HAP-1 (cell line): ENCODE measurements around the gene NSMCE4A.
A peak's percentile ranks its signal among the peaks of the same experiment; 100 is the strongest.
"Not testable (repeated sequence)": the region's sequence is repeated elsewhere in the genome, so short reads cannot be mapped to it uniquely, and the experiment has no call there.

Source experiments
- DNase-seq, 2 experiments: peaks; one replicate each; pipeline ENCODE4 v3.0.0-alpha.2; 2016 to 2020; ENCODE audit warnings: low spot score in 2 of 2
- H3K27me3 ChIP-seq: fragments of 250-450 bp; sonication (Bioruptor Pico); 2 replicates; pipeline ENCODE4 v1.5.1; 2020; ENCODE audit warnings: low read depth, mild to moderate bottlenecking, moderate library complexity
- H3K36me3 ChIP-seq: fragments of 250-450 bp; sonication (Bioruptor Pico); replicated peaks from 2 replicates; pipeline ENCODE4 v1.5.1; 2020; ENCODE audit warnings: mild to moderate bottlenecking
- H3K4me1 ChIP-seq: fragments of 250-450 bp; sonication (Bioruptor Pico); 2 replicates; pipeline ENCODE4 v1.5.1; 2020; ENCODE audit warnings: mild to moderate bottlenecking
- H3K4me3 ChIP-seq: fragments of 250-450 bp; sonication (Bioruptor Pico); 2 replicates; pipeline ENCODE4 v1.5.1; 2020; ENCODE audit warnings: mild to moderate bottlenecking, moderate library complexity
- H3K9me3 ChIP-seq: fragments of 250-450 bp; sonication (Bioruptor Pico); 2 replicates; pipeline ENCODE4 v1.5.1; 2020; ENCODE audit warnings: mild to moderate bottlenecking, moderate library complexity
- in situ Hi-C: fragments of 300-500 bp; cut with MboI; formaldehyde crosslinking; loops from 3 replicates; pipeline ENCODE4 v1.14.3; 2020; ENCODE audit warnings: low sequenced_read_pairs, inconsistent platforms, mixed read lengths

NSMCE4A gene

DNA sequence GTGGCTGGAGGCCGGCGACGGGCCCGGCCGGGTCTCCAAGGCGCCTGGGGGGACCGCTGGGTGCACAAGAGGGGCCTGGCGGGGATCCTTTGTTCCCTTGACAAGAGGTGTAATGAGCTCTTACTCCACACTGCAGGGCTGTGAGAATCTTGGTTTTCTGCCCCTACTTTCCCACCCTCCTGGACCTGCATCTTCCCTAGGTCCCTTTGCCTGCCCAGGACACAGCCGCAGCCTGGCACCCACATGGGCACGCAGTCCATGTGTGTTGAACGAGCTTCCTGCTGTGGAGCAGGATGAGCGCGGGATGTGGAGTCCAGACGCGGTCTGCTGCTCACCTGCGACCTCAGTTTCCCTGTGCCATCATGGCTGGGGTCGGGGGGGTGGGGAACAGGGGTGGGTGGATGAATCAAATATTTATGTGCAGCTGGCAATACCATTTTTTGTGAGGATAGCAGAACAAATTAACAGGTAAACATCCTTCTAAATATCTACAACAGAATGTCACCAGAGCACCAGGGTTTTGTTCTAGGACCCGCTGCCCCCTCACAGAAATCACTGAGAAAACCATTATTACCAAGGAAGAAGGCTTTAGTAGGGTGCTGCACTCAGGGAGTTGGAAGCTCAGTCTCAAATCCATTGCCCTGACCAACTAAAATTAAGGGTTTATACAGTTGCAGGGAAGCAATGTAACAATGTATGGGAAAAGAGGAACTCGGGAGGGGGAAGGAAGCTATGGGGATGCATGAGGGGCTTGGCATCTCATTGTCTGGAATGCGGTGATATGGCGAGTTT lies 474 bp upstream of the NSMCE4A start:
- Histone ChIP-seq H3K36me3 (peaks cover 16% of the 10 kb centered on the region), H3K4me3 (peak overlapping the region; percentile 70), H3K9me3 (peaks cover 13% of the 10 kb centered on the region), H3K4me1 (peaks cover 5% of the 10 kb centered on the region; the same call in 1 of the 2 replicates), H3K27me3 (no peaks in the 10 kb centered on the region)
- no peak for DNase-seq
- in situ Hi-C loops: no loop called here

DNA sequence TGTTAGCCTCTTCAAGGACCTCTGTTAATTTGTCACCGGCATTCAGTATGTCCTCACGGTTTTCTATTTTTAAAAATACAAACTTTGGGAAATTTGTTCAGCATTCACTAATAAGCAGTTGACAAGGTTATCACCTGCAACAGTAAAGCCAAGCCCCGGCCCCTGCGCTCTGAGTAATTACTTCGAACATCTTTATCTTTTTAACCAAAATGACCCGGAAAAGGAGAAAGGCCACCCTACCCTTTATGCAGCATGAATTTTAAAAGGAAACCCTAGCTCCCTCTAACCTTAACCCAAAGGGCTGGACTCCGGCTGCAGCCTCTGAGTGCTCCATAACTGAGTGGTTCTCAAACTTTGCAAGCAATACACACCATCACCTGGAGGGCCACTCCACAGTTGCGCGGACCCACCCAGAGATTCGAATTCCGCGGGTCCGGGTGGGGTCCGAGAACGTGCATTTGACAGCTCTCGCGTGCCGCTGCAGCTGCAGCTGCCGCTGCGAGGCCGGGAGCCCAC lies 940 bp downstream of the NSMCE4A start:
- Histone ChIP-seq H3K4me3 (peak overlapping the region; percentile 70), H3K9me3 (peaks cover 13% of the 10 kb centered on the region), H3K27me3 (no peaks in the 10 kb centered on the region), H3K4me1 (peaks cover 5% of the 10 kb centered on the region; the same call in 1 of the 2 replicates), H3K36me3 (peaks cover 24% of the 10 kb centered on the region)
- in situ Hi-C loops: no loop called here
- no peak for DNase-seq

DNA sequence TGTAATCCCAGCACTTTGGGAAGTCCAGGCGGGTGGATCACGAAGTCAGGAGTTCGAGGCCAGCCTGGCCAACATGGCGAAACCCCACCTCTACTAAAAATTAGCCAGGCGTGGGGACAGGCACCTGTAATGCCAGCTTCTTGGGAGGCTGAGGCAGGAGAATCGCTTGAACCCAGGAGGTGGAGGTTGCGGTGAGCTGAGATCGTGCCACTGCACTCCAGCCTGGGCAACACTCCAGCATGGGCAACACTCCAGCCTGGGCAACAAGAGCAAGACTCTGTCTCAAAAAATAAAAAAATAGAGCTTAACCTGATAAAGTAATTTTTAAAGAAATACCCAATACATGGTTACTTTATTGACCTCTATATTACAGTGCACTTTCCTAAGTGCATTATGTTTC lies 5.9 kb downstream of the NSMCE4A start:
- H3K4me1 ChIP-seq, H3K4me3 ChIP-seq, H3K9me3 ChIP-seq, H3K27me3 ChIP-seq, in situ Hi-C loops, DNase-seq: not testable (repeated sequence)
- peaks cover 66% of the 10 kb centered on the region for H3K36me3 ChIP-seq

DNA sequence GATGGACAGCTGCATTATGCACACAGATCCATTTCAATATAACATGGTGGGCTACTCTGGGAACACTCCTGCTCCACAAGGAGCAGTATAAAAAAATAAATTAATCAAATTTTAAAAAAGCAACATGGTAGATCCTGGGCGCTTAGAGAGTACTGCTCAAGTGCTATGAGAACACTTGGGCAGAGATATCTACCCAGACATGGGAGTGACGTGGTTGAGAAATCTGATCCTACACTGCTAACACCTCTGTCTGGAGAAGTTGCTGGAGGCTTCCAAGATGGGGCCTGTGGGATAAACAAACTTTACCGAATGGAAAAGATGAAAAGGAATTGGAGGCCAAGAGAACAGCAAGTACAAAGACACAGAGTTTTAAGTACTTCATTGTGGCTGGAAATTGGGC lies 9.0 kb downstream of the NSMCE4A start:
- H3K4me3 ChIP-seq: no peak overlapping the region
- no peaks in the 10 kb centered on the region for H3K4me1 ChIP-seq
- no peaks in the 10 kb centered on the region for H3K27me3 ChIP-seq
- H3K9me3 ChIP-seq: no peaks in the 10 kb centered on the region
- DNase-seq: no peak
- in situ Hi-C loops: no loop called here
- H3K36me3 ChIP-seq: peaks cover 58% of the 10 kb centered on the region

DNA sequence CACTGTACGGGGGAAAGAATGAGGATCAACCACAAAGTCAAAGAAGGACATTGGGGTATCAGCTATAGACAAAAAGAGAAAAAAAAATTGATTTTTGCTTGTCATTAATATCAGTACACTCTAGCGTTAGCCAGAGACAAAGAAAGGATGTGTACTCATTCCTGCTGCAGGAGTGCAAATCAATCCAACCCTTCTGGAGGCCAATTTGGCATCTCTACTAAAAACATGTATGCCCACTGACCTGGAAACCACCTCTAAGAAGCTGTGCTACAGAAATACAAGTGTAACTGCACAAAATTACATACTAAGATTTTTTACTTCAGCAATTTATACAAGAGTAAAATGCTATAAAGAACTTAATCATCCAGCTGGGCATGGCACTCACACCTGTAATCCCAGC lies 13.6 kb downstream of the NSMCE4A start:
- Histone ChIP-seq H3K4me3 (no peak overlapping the region), H3K9me3 (no peaks in the 10 kb centered on the region), H3K36me3 (peaks cover 59% of the 10 kb centered on the region), H3K27me3 (no peaks in the 10 kb centered on the region), H3K4me1 (peaks cover 16% of the 10 kb centered on the region)
- DNase-seq: no peak
- in situ Hi-C loops: no loop called here

DNA sequence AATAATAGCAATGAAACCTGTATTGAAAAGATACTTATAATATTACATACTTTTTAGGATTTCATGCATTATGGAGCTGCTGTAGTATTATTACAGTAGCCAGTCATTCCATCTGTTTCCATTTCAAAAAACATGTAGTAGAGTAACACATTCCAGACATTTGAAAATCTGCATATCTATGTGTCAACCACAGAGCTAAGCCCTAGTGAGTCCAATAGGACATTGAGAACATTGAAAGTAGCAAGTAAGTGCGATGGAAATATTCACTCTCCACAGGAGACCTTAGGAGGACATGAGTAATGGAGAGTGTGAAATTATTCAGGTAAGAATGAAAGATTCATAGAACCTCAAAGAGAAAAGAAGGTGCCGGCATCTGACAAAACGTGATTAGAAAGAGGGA lies 15.3 kb downstream of the NSMCE4A start:
- Histone ChIP-seq H3K4me1 (peaks cover 16% of the 10 kb centered on the region), H3K4me3 (no peak overlapping the region), H3K9me3 (no peaks in the 10 kb centered on the region), H3K27me3 (no peaks in the 10 kb centered on the region), H3K36me3 (peaks cover 44% of the 10 kb centered on the region)
- in situ Hi-C loops: no loop called here
- DNase-seq: peak in 1 of 2 experiments; percentile 52

DNA sequence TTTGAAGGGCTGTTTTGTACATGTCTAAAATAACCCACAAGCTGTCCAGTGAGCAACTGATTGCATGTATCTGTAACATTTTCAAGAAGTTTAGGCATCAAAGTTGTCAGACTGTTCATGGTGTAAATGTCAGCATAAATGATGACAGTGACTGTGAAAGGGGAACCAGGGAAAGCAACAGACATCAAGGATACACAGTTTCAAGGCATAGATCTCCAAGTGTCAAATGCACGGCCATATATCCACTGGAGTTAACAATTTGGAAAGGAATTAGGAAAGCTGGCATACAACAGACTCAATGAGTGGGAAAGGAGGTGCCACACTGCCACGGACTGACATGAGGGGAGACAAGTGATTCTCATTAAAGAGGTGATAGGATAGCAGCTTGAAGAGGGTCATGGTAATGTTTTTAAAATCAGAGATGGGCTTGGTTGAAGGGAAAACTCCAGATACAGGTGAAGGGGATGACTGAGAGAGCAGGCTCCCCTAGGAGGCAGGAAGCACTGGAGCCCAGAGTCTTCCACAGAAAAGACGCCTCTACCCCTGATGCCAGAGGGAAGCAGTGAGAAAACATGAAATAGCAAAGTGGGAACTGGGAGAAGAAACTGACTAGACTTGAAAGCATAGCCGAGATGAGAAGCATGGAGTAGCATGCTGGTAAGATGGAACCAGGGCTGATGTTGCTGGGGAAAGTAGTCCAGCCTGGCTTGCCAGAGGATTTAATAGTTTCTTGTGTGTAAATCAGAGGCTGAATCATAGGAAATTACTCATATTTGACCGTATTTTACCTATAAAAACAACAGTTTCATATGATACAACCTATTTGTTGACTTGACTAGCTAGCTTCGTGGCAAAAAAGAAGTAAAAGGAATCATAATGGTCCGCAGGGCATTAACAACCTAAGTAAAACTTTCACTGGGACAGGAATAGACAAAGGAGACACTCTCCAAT lies 18.6 kb downstream of the NSMCE4A start:
- no peak for DNase-seq
- in situ Hi-C loops: no loop called here

DNA sequence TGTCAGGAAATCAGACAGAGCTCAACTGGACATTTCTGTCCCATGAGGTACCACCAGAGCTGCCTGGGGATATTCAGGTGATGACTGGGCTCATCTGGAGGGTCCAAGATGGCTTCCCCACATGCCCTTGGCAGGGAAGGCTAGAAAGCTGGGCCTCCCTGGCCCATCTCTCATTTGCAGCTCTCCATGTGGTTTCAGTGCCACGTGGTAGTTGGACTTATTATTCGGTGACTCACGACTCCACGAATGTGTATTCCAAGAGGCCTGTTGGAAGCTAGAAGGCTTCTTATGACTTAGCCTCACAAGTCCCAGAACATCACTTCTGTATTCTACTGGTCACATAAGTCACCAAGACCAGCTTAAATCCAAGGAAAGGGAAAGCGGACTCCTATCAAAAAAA lies 22.8 kb downstream of the NSMCE4A start:
- no peak for DNase-seq
- Histone ChIP-seq H3K27me3 (no peaks in the 10 kb centered on the region), H3K9me3 (no peaks in the 10 kb centered on the region), H3K4me1 (no peaks in the 10 kb centered on the region), H3K36me3 (peaks cover 9% of the 10 kb centered on the region; the same call in 1 of the 2 replicates), H3K4me3 (no peak overlapping the region)
- in situ Hi-C loops: no loop called here

More for the DNA sequence above, 18.6 kb downstream of the NSMCE4A start:
- no peak overlapping the region for H3K4me3 ChIP-seq
- H3K4me1 ChIP-seq: peaks cover 16% of the 10 kb centered on the region
- no peaks in the 10 kb centered on the region for H3K9me3 ChIP-seq
- peaks cover 43% of the 10 kb centered on the region for H3K36me3 ChIP-seq
- no peaks in the 10 kb centered on the region for H3K27me3 ChIP-seq

DNA sequence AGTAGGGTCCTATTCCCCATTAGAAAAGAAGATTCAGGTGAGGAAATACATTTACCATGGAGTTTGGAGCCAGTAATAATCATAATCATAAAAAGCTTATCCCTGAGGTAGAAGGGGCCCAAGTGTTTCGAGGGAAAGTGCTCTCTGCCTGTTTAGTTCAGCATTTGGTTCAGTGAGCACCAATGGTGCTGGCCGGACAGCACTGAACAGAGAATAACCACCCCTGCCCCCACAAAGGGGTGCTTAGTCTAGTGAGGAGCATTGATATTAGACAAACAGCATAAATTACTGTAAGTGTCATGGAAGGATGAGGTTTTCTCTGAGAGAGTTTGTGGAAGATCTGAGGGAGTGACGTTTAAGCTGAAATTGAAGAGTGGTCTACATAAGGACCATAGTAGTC lies 25.6 kb downstream of the NSMCE4A start:
- Histone ChIP-seq H3K4me3 (no peak overlapping the region), H3K9me3 (no peaks in the 10 kb centered on the region), H3K27me3 (no peaks in the 10 kb centered on the region), H3K36me3 (no peaks in the 10 kb centered on the region; the same call in 1 of the 2 replicates), H3K4me1 (no peaks in the 10 kb centered on the region)
- in situ Hi-C loops: no loop called here
- no peak for DNase-seq

DNA sequence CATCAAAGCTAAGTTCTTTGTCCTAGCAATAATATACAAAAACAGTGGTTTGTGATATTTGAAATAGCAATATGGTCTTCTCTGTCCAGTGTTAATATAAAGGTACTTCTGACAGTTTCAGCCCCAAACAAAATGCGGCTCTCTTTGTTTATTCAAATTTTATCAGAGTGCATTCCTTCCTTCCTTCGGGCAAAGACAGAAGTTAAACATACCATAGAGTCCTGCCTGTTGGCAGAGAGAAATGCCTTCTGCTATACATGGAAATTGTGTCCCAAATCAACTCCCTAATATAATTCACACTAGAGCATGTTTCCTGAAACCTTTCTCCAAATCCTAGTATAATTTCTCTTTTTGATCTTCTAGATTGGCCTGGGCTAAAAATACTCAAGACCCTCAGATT lies 26.0 kb downstream of the NSMCE4A start:
- no peak overlapping the region for H3K4me3 ChIP-seq
- H3K4me1 ChIP-seq: no peaks in the 10 kb centered on the region
- H3K27me3 ChIP-seq: no peaks in the 10 kb centered on the region
- H3K36me3 ChIP-seq: no peaks in the 10 kb centered on the region; the same call in 1 of the 2 replicates
- H3K9me3 ChIP-seq: no peaks in the 10 kb centered on the region
- no peak for DNase-seq
- in situ Hi-C loops: no loop called here

DNA sequence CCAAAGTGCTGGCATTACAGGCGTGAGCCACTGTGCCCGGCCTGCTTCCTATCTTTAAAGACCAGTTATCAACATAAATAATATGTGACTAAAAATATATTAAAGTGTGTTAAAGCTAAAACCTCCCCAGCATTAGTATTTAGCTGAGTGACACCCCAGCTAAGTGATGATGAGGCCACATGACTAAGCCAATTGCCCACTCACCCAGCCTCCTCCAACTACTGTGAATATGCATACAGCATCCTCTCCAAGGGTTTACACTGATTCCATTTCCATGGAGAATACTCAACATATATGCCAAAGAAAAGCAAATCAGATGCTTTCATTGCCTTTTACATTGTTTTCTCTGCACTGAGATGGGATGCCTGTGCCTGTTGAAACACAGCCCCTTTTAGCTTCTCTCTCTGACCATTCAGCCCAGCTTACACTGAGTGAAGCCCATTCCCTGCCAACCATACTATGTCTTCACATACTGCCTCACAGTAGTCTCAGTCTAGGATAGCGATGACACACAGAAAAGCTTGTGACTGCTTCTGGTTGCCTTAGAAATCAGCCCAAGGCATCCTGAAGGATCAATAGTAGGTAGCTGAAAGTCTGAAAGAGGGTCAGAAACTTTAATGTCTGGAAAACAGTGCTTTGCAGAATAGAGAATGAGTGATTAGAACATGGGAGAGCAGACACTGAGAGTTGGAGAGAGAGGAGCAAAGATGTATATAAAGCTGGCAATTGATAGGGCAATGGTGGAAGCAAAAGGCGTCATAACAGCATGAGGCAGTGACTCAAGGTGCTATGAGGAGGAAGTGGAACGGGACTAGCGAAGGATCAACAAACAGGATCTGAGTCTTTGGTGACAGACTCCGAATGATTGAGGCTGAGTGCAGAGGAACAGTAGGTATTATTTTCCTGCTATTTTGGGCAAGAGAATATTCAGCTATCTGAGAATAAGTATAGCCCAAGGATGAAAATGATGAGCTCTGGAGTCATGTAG lies 27.4 kb downstream of the NSMCE4A start:
- Histone ChIP-seq H3K4me1 (no peaks in the 10 kb centered on the region), H3K27me3 (no peaks in the 10 kb centered on the region), H3K9me3 (no peaks in the 10 kb centered on the region), H3K4me3 (no peak overlapping the region), H3K36me3 (no peaks in the 10 kb centered on the region)
- no peak for DNase-seq
- in situ Hi-C loops: no loop called here

DNA sequence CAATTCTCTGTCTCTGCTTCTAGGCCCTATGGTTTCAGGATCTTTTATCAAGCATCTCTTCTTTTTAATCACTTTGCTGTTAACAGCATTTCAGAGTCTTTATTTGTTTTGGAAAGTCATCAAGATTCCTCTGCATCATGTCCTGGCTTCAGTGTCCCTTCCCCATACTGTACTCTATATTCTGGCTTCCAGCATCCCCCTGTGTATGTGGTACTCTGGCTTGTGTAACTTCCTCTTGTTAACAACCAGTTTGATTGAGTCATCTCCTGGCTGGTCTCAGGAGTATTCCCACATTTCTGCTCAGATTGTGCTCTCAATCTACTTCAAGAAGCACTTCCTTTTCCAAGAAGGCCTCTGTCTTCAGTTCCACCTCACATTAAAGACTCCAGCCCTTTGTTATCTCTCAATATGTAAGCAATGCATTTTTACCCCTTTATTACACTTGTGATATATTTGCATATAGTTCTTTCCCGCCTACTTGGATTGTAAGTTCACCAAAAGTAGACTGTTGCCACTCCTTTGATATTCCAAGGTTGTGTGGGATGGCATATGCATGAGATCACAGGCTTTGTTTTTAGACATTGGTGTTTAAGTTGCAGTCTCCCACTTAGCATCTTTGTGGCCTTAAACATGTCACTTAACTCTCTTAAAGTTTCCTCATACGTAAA lies 32.1 kb downstream of the NSMCE4A start:
- no peaks in the 10 kb centered on the region for H3K4me1 ChIP-seq
- in situ Hi-C loops: no loop called here
- no peak overlapping the region for H3K4me3 ChIP-seq
- DNase-seq: no peak
- H3K36me3 ChIP-seq: no peaks in the 10 kb centered on the region
- no peaks in the 10 kb centered on the region for H3K9me3 ChIP-seq
- no peaks in the 10 kb centered on the region for H3K27me3 ChIP-seq
